Testis (tissue), 3 donors: ENCODE measurements around the gene DHRS3. TPM values are rescaled to one million over a fixed set of nuclear protein-coding genes. Genes with fewer than 3 reads are reported as not detected.

Experiments used
- DNase-seq: peaks from one replicate; pipeline ENCODE4 v3.0.0-alpha.2; 2019
- H3K27ac ChIP-seq, 2 donors: fragments of 200-600 bp; sonication (generic); one replicate each; pipeline ENCODE4 v1.5.1; 2019
- H3K27me3 ChIP-seq: fragments of 200-600 bp; sonication (generic); one replicate; pipeline ENCODE4 v1.5.1; 2019
- H3K36me3 ChIP-seq: fragments of 200-600 bp; sonication (generic); one replicate; pipeline ENCODE4 v1.5.1; 2017; ENCODE audit warnings: low read depth; ENCODE audit errors: missing control alignments
- H3K4me1 ChIP-seq: fragments of 200-600 bp; sonication (generic); one replicate; pipeline ENCODE4 v1.5.1; 2019
- H3K4me3 ChIP-seq, 2 donors: fragments of 200-600 bp; sonication (generic); one replicate each; pipeline ENCODE4 v1.5.1; 2017 to 2019
- H3K9me3 ChIP-seq: fragments of 200-600 bp; sonication (generic); one replicate; pipeline ENCODE4 v1.5.1; 2017
- CTCF ChIP-seq, 3 experiments: fragments of 450-650 bp in 2 of 3; fragments of 200-600 bp in 1 of 3; sonication (generic) in 1 of 3; IDR thresholded peaks; one replicate each; pipeline ENCODE4 v1.5.1; 2016 to 2019; ENCODE audit warnings: antibody characterized with exemption in 3 of 3, mild to moderate bottlenecking in 2 of 3, moderate library complexity in 1 of 3
- POLR2A ChIP-seq: fragments of 450-650 bp; IDR thresholded peaks from one replicate; pipeline ENCODE4 v1.6.1; 2017; ENCODE audit warnings: antibody characterized with exemption, mild to moderate bottlenecking, moderate library complexity
- WGBS, 2 donors: methylation state at CpG; one replicate each; pipeline ENCODE4 v1.1.5; 2018; 5-methylcytosine and 5-hydroxymethylcytosine counted together
- intact Hi-C: fragments of 100-400 bp; cut with DNase I; formaldehyde crosslinking; loops from one replicate; pipeline ENCODE4 v1.15.1; 2023; ENCODE audit warnings: low total_unique reads
- polyA plus RNA-seq: library from polyadenylated mRNA; stranded (reverse); fragments of 350-450 nt; fragmentation: Illumina TruSeq; extraction: RNeasy Lipid Tissue Mini Kit (QIAGEN cat#74804); gene quantifications from one replicate; pipeline ENCODE4 v1.2.3, GENCODE V29; 2014; ENCODE audit warnings: low read depth, low replicate concordance; ENCODE audit not compliant: insufficient read depth
- total RNA-seq, 2 donors: library from RNA; depleted of rRNA; stranded (reverse); fragments of >200 nt; gene quantifications; one replicate each; pipeline ENCODE4 v1.2.3, GENCODE V29; 2016

DHRS3 gene
- total and polyA plus RNA-seq, 3 donors from 2014 or later = 27.1 to 38.7 (median 30.2) TPM

DNA sequence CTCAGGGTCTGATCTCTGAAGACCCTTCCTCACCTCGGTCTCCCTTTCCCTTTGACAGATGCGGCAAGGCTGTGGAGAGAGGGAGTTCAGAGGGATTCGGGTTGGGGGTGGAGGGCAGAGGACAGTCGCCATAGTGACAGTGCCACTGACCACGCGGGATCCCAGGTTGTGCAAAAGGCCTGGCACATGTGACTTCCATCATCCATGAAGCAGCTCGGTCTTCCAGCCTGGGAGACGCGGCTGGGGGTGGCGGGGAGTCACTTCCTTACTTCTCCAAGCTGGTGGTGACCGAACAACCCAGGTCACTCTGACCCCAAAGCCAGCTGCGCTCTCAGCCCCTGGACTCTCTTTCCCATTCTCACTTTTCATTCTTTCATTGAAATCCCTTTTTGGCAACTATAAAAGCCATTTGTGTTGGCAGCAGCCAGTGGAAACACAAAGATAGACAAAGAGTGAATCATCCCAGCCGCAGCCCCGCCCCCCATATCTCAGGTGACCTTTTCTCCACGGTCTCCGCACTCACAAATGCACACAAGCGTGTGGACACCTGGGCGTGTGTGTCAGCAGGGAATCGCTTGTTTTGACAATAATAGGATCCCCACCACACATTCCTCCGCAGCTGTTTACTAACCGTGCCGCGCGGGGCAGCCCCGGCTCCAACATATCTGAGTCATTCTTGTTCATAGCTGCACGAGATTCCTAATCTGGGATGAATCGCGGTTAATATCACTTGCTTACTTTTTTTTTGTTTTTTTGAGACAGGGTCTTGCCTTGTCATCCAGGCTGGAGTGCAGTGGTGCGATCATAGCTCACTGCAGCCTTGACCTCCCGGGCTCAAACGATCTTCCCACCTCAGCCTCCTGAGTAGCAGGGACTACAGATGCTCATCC, 68.3 kb downstream of the DHRS3 start:
- DNase-seq = peak; percentile 70
- 48 to 53% methylated on average over 31 of the region's 31 CpGs for WGBS, 2 donors
- intact Hi-C loops = no loop called here
- Histone ChIP-seq H3K27ac (peak overlapping the region; percentile 8 to 69), H3K4me3 (no peak overlapping the region), H3K27me3 (no peaks in the 10 kb centered on the region), H3K36me3 (no peaks in the 10 kb centered on the region), H3K4me1 (peaks cover 17% of the 10 kb centered on the region), H3K9me3 (no peaks in the 10 kb centered on the region)
- TF ChIP-seq POLR2A = no peak
- TF ChIP-seq CTCF (IDR thresholded peaks at IDR 0.05) = no peak

GRCh38 chr1:12548973-12549459, 69.0 kb downstream of the DHRS3 start:
- no peaks in the 10 kb centered on the region for H3K36me3 ChIP-seq
- H3K4me3 ChIP-seq = no peak overlapping the region
- H3K27me3 ChIP-seq = no peaks in the 10 kb centered on the region
- H3K4me1 ChIP-seq = peaks cover 14% of the 10 kb centered on the region
- no peaks in the 10 kb centered on the region for H3K9me3 ChIP-seq
- 45 to 54% methylated on average over 12 to 27 of the region's 27 CpGs for WGBS, 2 donors
- TF ChIP-seq POLR2A (no peak), CTCF (IDR thresholded peaks at IDR 0.05) (no peak)
- intact Hi-C loops = no loop called here
- peak; percentile 43 for DNase-seq
- peak overlapping the region; percentile 8 to 69 for H3K27ac ChIP-seq

- Histone ChIP-seq H3K4me3 (no peak overlapping the region), H3K4me1 (peaks cover 14% of the 10 kb centered on the region), H3K9me3 (no peaks in the 10 kb centered on the region), H3K36me3 (no peaks in the 10 kb centered on the region), H3K27ac (peak overlapping the region; percentile 8 to 69), H3K27me3 (no peaks in the 10 kb centered on the region)
- WGBS, 2 donors = 82 to 90% methylated on average over 10 to 14 of the region's 14 CpGs
- DNase-seq = no peak
- intact Hi-C loops = no loop called here
- TF ChIP-seq POLR2A (no peak), CTCF (IDR thresholded peaks at IDR 0.05) (no peak)
Observed at GRCh38 chr1:12548279-12548972, 69.6 kb downstream of the DHRS3 start.

DNA sequence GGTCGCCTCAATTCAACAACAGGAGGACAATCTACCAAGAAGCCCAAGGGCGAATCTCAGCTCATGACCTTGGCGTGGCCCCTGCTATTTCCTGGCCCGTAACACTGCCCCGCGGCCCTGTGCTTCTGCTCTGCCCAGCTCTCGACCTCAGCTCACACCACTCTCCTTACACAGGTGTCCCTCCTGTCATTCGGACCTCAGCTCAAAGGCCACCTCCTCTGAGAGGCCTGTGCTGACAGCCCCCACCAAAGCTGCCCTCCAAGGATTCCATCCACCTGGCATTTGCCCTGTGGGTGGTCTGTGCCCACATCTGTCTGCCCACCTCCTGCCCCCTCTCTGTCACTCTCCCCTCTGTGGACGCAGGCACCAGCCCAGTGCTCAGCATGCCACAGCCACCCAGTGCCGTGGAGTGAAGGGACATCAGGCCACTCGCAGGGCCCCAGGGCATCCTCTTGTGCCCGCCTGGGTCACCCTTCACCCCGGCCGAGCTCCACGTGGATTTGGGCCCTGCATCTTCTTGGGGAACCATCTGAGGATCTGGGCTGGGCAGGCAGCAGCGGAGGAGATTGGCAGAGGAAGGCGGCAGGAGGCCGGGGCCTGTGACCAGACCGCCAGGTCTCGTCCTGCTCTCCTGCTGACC, 70.3 kb downstream of the DHRS3 start:
- intact Hi-C loops = no loop called here
- Histone ChIP-seq H3K27ac (peak overlapping the region in 1 of 2 donors; percentile 19), H3K4me3 (no peak overlapping the region), H3K4me1 (peaks cover 14% of the 10 kb centered on the region), H3K9me3 (no peaks in the 10 kb centered on the region), H3K36me3 (no peaks in the 10 kb centered on the region), H3K27me3 (no peaks in the 10 kb centered on the region)
- DNase-seq = no peak
- TF ChIP-seq CTCF (IDR thresholded peaks at IDR 0.05) (no peak), POLR2A (no peak)
- 87 to 92% methylated on average over 15 to 20 of the region's 20 CpGs for whole genome bisulfite sequencing, 2 donors
